Type B pancreatic cell (in vitro differentiated cells): ENCODE results near the gene AJAP1. TPM values are rescaled to one million over a fixed set of nuclear protein-coding genes. Genes with fewer than 3 reads are reported as not detected.

Experiments
- DNase-seq: peaks from one replicate; pipeline ENCODE4 v3.0.0; 2021; ENCODE audit warnings: mixed read lengths; ENCODE audit not compliant: unreplicated experiment; ENCODE audit errors: extremely low spot score
- H3K27ac Mint-ChIP-seq: 2 replicates; pipeline ENCODE4 v1.8.0; 2021; ENCODE audit warnings: mild to moderate bottlenecking, mixed read lengths
- H3K27me3 Mint-ChIP-seq: 2 replicates; pipeline ENCODE4 v1.8.0; 2021; ENCODE audit warnings: mixed read lengths
- H3K36me3 Mint-ChIP-seq: 2 replicates; pipeline ENCODE4 v1.8.0; 2021; ENCODE audit warnings: mixed read lengths
- H3K4me1 Mint-ChIP-seq: one replicate; pipeline ENCODE4 v1.8.0; 2021; ENCODE audit warnings: mixed read lengths; ENCODE audit not compliant: unreplicated experiment
- H3K4me3 Mint-ChIP-seq: 2 replicates; pipeline ENCODE4 v1.8.0; 2021; ENCODE audit warnings: mild to moderate bottlenecking, mixed read lengths
- H3K9me3 Mint-ChIP-seq: 2 replicates; pipeline ENCODE4 v1.8.0; 2021; ENCODE audit warnings: mixed read lengths
- CTCF ChIP-seq: fragments of 200-600 bp; sonication (generic); conservative IDR thresholded peaks from 2 replicates; pipeline ENCODE4 v1.5.0; 2021; ENCODE audit warnings: antibody characterized with exemption, mild to moderate bottlenecking
- total RNA-seq: library from RNA; stranded (reverse); gene quantifications from 2 replicates; pipeline ENCODE4 v1.2.1, GENCODE V29; 2021; ENCODE audit warnings: low replicate concordance

The AJAP1 gene
- total RNA-seq, 1 donor from 2014 or later: 9.5 TPM

DNA sequence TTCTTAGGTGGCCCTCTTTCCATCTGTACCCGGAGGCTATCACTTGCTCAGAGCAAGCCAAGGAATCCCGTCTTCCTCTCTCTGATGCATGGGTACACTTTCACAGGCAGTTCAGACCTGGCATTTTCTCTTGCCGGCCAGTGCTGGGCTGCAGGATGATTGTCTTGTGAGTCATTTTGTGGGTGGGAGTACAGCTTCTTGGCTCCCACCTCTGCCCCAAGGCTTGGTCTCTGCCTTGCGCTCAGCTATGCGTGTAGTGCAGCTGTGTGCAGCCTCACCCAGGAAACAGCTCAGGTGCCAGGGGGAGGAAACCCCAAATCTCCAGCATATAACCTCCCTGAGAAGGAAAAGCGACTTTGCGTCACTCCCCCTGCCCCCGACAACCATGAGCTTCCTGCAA is 3.9 kb upstream of the AJAP1 start:
- H3K27me3 Mint-ChIP-seq: peaks cover 12% of the 10 kb centered on the region
- H3K27ac Mint-ChIP-seq: no peak overlapping the region
- H3K9me3 Mint-ChIP-seq: no peaks in the 10 kb centered on the region
- H3K4me1 Mint-ChIP-seq: peaks cover 6% of the 10 kb centered on the region
- no peaks in the 10 kb centered on the region for H3K36me3 Mint-ChIP-seq
- peak overlapping the region; percentile 27 for H3K4me3 Mint-ChIP-seq
- DNase-seq: no peak
- TF ChIP-seq CTCF: no peak

GRCh38 chr1:4650981-4651380 is 3.4 kb upstream of the AJAP1 start:
- H3K27ac Mint-ChIP-seq: peak overlapping the region; percentile 63

GRCh38 chr1:4652631-4653327 is 1.6 kb upstream of the AJAP1 start:
- H3K36me3 Mint-ChIP-seq: no peaks in the 10 kb centered on the region
- TF ChIP-seq CTCF: peak; percentile 98
- peak; percentile 79 for DNase-seq
- H3K9me3 Mint-ChIP-seq: no peaks in the 10 kb centered on the region
- H3K27me3 Mint-ChIP-seq: peaks cover 28% of the 10 kb centered on the region
- peaks cover 15% of the 10 kb centered on the region for H3K4me1 Mint-ChIP-seq
- H3K4me3 Mint-ChIP-seq: no peak overlapping the region
- no peak overlapping the region for H3K27ac Mint-ChIP-seq

More at GRCh38 chr1:4650981-4651380, 3.4 kb upstream of the AJAP1 start:
- peak; percentile 33 for TF ChIP-seq CTCF
- Mint-ChIP-seq H3K36me3 (no peaks in the 10 kb centered on the region), H3K4me1 (peaks cover 6% of the 10 kb centered on the region), H3K4me3 (peak overlapping the region; percentile 70), H3K27me3 (peaks cover 12% of the 10 kb centered on the region), H3K9me3 (no peaks in the 10 kb centered on the region)
- no peak for DNase-seq

GRCh38 chr1:4653328-4653660 is 1.1 kb upstream of the AJAP1 start:
- H3K27me3 Mint-ChIP-seq: peaks cover 33% of the 10 kb centered on the region
- H3K9me3 Mint-ChIP-seq: no peaks in the 10 kb centered on the region
- TF ChIP-seq CTCF: no peak
- no peak for DNase-seq
- peak overlapping the region; percentile 70 for H3K4me3 Mint-ChIP-seq
- H3K4me1 Mint-ChIP-seq: peaks cover 15% of the 10 kb centered on the region
- no peak overlapping the region for H3K27ac Mint-ChIP-seq
- no peaks in the 10 kb centered on the region for H3K36me3 Mint-ChIP-seq

GRCh38 chr1:4654764-4655673 is 610 bp downstream of the AJAP1 start:
- Mint-ChIP-seq H3K27me3 (peaks cover 51% of the 10 kb centered on the region), H3K4me1 (peaks cover 21% of the 10 kb centered on the region), H3K9me3 (no peaks in the 10 kb centered on the region), H3K4me3 (peak overlapping the region; percentile 47), H3K36me3 (no peaks in the 10 kb centered on the region), H3K27ac (no peak overlapping the region)
- no peak for DNase-seq
- TF ChIP-seq CTCF: no peak
